Gastroesophageal sphincter (tissue), 4 donors: ENCODE data around the gene SMAD4. TPM values are rescaled to one million over a fixed set of nuclear protein-coding genes. Genes with fewer than 3 reads are reported as not detected.

ENCODE experiments used
- ATAC-seq: fragments of 150-250 bp; one replicate; pipeline ENCODE4 v1.9.1; 2016; ENCODE audit warnings: mild to moderate bottlenecking, moderate library complexity
- H3K27ac ChIP-seq, 4 donors: fragments of 200-600 bp; sonication (generic) in 3 of 4; 1 replicate in 3 of 4; 2 replicates in 1 of 4; pipeline ENCODE4 v1.5.1; 2016 to 2019
- H3K27me3 ChIP-seq: fragments of 200-600 bp; sonication (generic); one replicate; pipeline ENCODE4 v1.5.1; 2019
- H3K36me3 ChIP-seq, 2 donors: fragments of 200-600 bp; sonication (generic); one replicate each; pipeline ENCODE4 v1.5.1; 2019; ENCODE audit warnings: control low read depth in 1 of 2
- H3K4me1 ChIP-seq, 3 donors: fragments of 200-600 bp; sonication (generic); 1 replicate in 2 of 3; 2 replicates in 1 of 3; pipeline ENCODE4 v1.5.1; 2016 to 2019; ENCODE audit warnings: control low read depth in 2 of 3
- H3K4me3 ChIP-seq, 2 donors: fragments of 200-600 bp; sonication (generic); one replicate each; pipeline ENCODE4 v1.5.1; 2019; ENCODE audit warnings: mild to moderate bottlenecking in 1 of 2, moderate library complexity in 1 of 2
- H3K9me3 ChIP-seq, 3 donors: fragments of 200-600 bp; sonication (generic); one replicate each; pipeline ENCODE4 v1.5.1; 2017 to 2019; ENCODE audit warnings: control low read depth in 2 of 3
- EP300 ChIP-seq: sonication (generic); formaldehyde crosslinking; IDR thresholded peaks from one replicate; pipeline ENCODE4 v1.6.1; 2017; ENCODE audit warnings: antibody characterized with exemption, mild to moderate bottlenecking
- POLR2A ChIP-seq, 2 donors: fragments of 450-650 bp; IDR thresholded peaks; one replicate each; pipeline ENCODE4 v1.6.1; 2017; ENCODE audit warnings: antibody characterized with exemption in 2 of 2, mild to moderate bottlenecking in 2 of 2, moderate library complexity in 1 of 2
- POLR2AphosphoS5 ChIP-seq: sonication (generic); formaldehyde crosslinking; IDR thresholded peaks from one replicate; pipeline ENCODE4 v1.6.1; 2017; ENCODE audit warnings: antibody characterized with exemption
- WGBS, 2 donors: methylation state at CpG; one replicate each; pipeline ENCODE4 v1.1.5; 2018; ENCODE audit warnings: low coverage in 1 of 2; 5-methylcytosine and 5-hydroxymethylcytosine counted together
- total RNA-seq, 4 donors: library from RNA; depleted of rRNA; stranded (reverse); fragments of >200 nt; gene quantifications; one replicate each; pipeline ENCODE4 v1.1.0, GENCODE V29; 2016
- TF ChIP-seq, protein P1 (sequence below), 4 experiments: fragments of 200-600 bp in 2 of 4; fragments of 450-650 bp in 2 of 4; sonication (generic) in 1 of 4; IDR thresholded peaks; one replicate each; pipeline ENCODE4 v1.5.1; 2017 to 2019; ENCODE audit warnings: antibody characterized with exemption in 4 of 4, mild to moderate bottlenecking in 2 of 4, moderate library complexity in 2 of 4

The SMAD4 gene
- total RNA-seq, 4 donors from 2014 or later: 132 to 170 (median 137) TPM

DNA sequence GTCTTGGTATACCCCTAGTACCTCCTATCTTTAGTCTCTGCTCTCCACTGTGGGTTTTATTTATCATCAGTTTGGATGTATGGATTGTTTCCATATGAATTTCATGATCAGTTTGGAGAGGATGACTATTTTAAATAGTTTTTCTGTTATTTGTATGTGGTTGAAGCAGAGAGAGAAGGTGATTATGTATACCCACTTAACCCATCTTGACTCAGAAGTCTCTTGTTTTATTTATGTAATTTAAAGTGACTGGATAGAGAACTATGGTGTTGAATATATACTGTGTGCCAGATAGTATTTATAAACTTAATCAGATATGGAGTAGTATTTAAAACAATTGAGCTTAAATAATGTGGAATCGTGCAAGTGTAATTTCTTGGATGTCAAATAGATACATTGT is 39.9 kb downstream of the SMAD4 start:
- peaks cover 3 to 54% of the 10 kb centered on the region in 2 donors for H3K36me3 ChIP-seq
- ATAC-seq: no peak
- no peaks in the 10 kb centered on the region for H3K9me3 ChIP-seq
- H3K27me3 ChIP-seq: no peaks in the 10 kb centered on the region
- peaks cover 0 to 35% (median 0%) of the 10 kb centered on the region in 3 donors for H3K4me1 ChIP-seq
- WGBS, 2 donors: 47 to 60% methylated on average over 1 of the region's 1 CpG
- no peak overlapping the region for H3K4me3 ChIP-seq
- TF ChIP-seq POLR2AphosphoS5: no peak
- TF ChIP-seq POLR2A (IDR thresholded peaks at IDR 0.05): no peak
- TF ChIP-seq, protein P1, sequence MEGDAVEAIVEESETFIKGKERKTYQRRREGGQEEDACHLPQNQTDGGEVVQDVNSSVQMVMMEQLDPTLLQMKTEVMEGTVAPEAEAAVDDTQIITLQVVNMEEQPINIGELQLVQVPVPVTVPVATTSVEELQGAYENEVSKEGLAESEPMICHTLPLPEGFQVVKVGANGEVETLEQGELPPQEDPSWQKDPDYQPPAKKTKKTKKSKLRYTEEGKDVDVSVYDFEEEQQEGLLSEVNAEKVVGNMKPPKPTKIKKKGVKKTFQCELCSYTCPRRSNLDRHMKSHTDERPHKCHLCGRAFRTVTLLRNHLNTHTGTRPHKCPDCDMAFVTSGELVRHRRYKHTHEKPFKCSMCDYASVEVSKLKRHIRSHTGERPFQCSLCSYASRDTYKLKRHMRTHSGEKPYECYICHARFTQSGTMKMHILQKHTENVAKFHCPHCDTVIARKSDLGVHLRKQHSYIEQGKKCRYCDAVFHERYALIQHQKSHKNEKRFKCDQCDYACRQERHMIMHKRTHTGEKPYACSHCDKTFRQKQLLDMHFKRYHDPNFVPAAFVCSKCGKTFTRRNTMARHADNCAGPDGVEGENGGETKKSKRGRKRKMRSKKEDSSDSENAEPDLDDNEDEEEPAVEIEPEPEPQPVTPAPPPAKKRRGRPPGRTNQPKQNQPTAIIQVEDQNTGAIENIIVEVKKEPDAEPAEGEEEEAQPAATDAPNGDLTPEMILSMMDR (IDR thresholded peaks at IDR 0.05): no peak
- no peak for TF ChIP-seq EP300
- H3K27ac ChIP-seq: no peak overlapping the region

DNA sequence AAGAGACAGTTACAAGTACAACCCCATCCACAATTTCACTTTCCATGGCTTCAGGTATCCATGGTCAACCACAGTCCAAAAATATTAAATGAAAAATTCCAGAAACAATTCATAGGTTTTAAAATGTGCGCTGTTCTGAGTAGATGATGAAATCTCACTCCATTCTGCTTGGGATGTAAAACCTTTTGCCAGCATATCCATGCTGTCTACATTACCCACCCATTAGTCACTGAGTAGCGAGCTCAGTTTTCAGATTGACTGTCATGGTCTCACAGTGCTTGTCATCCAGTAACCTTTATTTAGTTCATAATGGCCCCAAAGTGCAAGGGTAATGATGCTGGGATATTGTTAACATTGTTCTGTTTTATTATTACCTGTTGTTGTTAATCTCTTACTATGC is 40.5 kb downstream of the SMAD4 start:
- H3K36me3 ChIP-seq: peaks cover 0 to 48% of the 10 kb centered on the region in 2 donors
- H3K27ac ChIP-seq: no peak overlapping the region
- H3K27me3 ChIP-seq: no peaks in the 10 kb centered on the region
- no peak overlapping the region for H3K4me3 ChIP-seq
- 84 to 85% methylated on average over 2 of the region's 2 CpGs for WGBS, 2 donors
- H3K4me1 ChIP-seq: peaks cover 0 to 33% (median 0%) of the 10 kb centered on the region in 3 donors
- no peaks in the 10 kb centered on the region for H3K9me3 ChIP-seq
- no peak for ATAC-seq
- no peak for TF ChIP-seq POLR2A (IDR thresholded peaks at IDR 0.05)
- no peak for TF ChIP-seq POLR2AphosphoS5
- TF ChIP-seq, protein P1 (IDR thresholded peaks at IDR 0.05): no peak
- no peak for TF ChIP-seq EP300

DNA sequence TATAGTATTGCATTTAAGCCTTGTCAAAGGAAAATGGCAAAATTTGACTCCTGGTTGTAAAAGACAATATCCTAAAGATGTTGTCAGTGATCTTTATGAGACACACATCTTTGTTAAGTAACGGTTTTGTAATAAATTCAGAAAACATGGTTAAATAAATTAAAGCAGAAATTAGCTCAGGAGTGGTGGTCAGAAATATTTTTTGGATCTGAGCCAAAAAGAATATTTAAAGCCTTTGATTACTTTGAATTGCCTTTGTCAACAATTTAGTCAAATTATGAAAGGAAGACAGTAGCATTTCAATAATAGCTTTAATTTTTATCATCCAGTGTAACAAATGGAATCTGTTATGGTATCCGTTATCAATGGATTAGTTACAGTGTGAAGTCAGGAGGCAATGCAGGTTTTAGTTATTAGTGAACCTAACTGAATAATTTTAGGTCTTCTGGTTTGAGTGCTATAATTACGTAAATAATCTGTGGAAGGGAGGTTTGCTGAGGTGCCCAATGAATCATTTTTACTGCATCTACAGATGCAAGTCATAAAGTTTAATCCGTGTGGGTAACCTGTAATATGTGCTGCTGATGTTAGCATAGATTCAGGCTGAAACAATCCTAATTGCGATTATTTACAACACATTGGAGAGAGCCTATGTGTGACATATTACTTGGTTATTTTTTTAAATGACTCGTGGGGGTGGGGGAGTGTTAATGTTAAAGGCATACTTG is 42.7 kb downstream of the SMAD4 start:
- H3K4me3 ChIP-seq: no peak overlapping the region
- peaks cover 0 to 27% (median 0%) of the 10 kb centered on the region in 3 donors for H3K4me1 ChIP-seq
- TF ChIP-seq, protein P1 (IDR thresholded peaks at IDR 0.05): no peak
- TF ChIP-seq POLR2A (IDR thresholded peaks at IDR 0.05) (no peak), EP300 (no peak), POLR2AphosphoS5 (no peak)
- no peak overlapping the region for H3K27ac ChIP-seq
- peaks cover 7 to 47% of the 10 kb centered on the region in 2 donors for H3K36me3 ChIP-seq
- H3K27me3 ChIP-seq: no peaks in the 10 kb centered on the region
- 89 to 95% methylated on average over 6 of the region's 6 CpGs for WGBS, 2 donors
- no peak for ATAC-seq
- H3K9me3 ChIP-seq: no peaks in the 10 kb centered on the region

DNA sequence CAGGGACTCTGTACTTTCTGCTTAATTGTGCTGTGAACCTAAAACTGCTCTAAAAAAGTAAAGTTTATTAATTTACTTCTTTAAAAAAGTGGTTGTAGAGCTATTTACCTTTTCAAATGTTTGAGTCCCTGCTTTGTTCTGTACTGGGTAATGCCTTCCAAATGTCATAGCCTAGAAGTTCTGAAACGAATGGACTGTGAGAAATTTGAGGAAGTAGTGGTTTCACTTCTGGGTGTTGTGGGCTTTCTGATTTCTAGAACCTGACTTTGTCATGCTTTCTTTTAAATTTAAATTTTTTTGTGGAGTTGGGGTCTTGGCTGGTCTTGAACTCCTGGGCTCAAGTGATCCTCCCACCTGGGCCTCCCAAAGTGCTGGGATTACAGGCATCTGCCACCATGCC is 44.6 kb downstream of the SMAD4 start:
- no peaks in the 10 kb centered on the region for H3K27me3 ChIP-seq
- no peak for ATAC-seq
- no peak overlapping the region for H3K27ac ChIP-seq
- WGBS, 2 donors: 28 to 75% methylated on average over 1 of the region's 1 CpG
- H3K36me3 ChIP-seq: peaks cover 15 to 48% of the 10 kb centered on the region in 2 donors
- H3K4me3 ChIP-seq: no peak overlapping the region
- TF ChIP-seq POLR2AphosphoS5: no peak
- TF ChIP-seq, protein P1 (IDR thresholded peaks at IDR 0.05): no peak
- TF ChIP-seq EP300: no peak
- TF ChIP-seq POLR2A (IDR thresholded peaks at IDR 0.05): no peak
- no peaks in the 10 kb centered on the region for H3K9me3 ChIP-seq
- H3K4me1 ChIP-seq: peaks cover 0 to 21% (median 0%) of the 10 kb centered on the region in 3 donors

DNA sequence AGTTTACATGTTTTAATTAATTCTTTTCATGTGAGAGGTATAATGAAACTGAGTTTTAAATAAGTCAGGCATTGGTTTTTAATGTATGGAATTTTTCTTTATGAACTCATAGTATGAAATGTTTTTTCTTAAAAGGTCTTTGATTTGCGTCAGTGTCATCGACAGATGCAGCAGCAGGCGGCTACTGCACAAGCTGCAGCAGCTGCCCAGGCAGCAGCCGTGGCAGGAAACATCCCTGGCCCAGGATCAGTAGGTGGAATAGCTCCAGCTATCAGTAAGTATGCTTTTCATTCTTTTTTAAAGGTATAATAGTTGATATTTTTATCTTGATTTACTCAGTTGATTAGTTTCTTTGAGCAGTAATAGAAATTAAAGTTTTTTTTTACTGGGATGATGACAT is 46.5 kb downstream of the SMAD4 start:
- ATAC-seq: no peak
- H3K9me3 ChIP-seq: no peaks in the 10 kb centered on the region
- H3K27ac ChIP-seq: no peak overlapping the region
- no peaks in the 10 kb centered on the region for H3K27me3 ChIP-seq
- peaks cover 0 to 21% (median 0%) of the 10 kb centered on the region in 3 donors for H3K4me1 ChIP-seq
- no peak overlapping the region for H3K4me3 ChIP-seq
- WGBS, 2 donors: 73 to 86% methylated on average over 3 to 4 of the region's 4 CpGs
- H3K36me3 ChIP-seq: peaks cover 15 to 53% of the 10 kb centered on the region in 2 donors
- TF ChIP-seq, protein P1 (IDR thresholded peaks at IDR 0.05): no peak
- TF ChIP-seq POLR2A (IDR thresholded peaks at IDR 0.05) (no peak), EP300 (no peak), POLR2AphosphoS5 (no peak)
